Neural progenitor cell (in vitro differentiated cells): ENCODE measurements around the gene GRIN3B. TPM values are rescaled to one million over a fixed set of nuclear protein-coding genes. Genes with fewer than 3 reads are reported as not detected.
A peak's percentile ranks its signal among the peaks of the same experiment; 100 is the strongest.

Experiments
- DNase-seq: peaks from one replicate; pipeline ENCODE4 v3.0.0-alpha.2; 2016; ENCODE audit warnings: low spot score
- H2AFZ ChIP-seq: fragments of 200-600 bp; sonication (generic); replicated peaks from 2 replicates; pipeline ENCODE4 v1.6.1; 2016; ENCODE audit warnings: antibody characterized with exemption
- H3F3A ChIP-seq: fragments of 200-600 bp; sonication (generic); 2 replicates; pipeline ENCODE4 v1.6.1; 2016; ENCODE audit warnings: antibody characterized with exemption, low read depth
- H3K27ac ChIP-seq: fragments of 200-600 bp; sonication (generic); 2 replicates; pipeline ENCODE4 v1.5.1; 2016; ENCODE audit warnings: mild to moderate bottlenecking
- H3K27me3 ChIP-seq: fragments of 200-600 bp; sonication (generic); 2 replicates; pipeline ENCODE4 v1.6.1; 2016; ENCODE audit warnings: mild to moderate bottlenecking, moderate library complexity
- H3K36me3 ChIP-seq: fragments of 200-600 bp; sonication (generic); 2 replicates; pipeline ENCODE4 v1.5.1; 2016
- H3K4me1 ChIP-seq: fragments of 200-600 bp; sonication (generic); 2 replicates; pipeline ENCODE4 v1.6.1; 2016; ENCODE audit warnings: mixed run types
- H3K4me2 ChIP-seq: fragments of 200-600 bp; sonication (generic); 2 replicates; pipeline ENCODE4 v1.6.1; 2016
- H3K4me3 ChIP-seq: fragments of 200-600 bp; sonication (generic); 2 replicates; pipeline ENCODE4 v1.5.1; 2016
- H3K79me2 ChIP-seq: fragments of 200-600 bp; sonication (generic); 2 replicates; pipeline ENCODE4 v1.6.1; 2016; ENCODE audit warnings: low read depth
- H3K9ac ChIP-seq: fragments of 200-600 bp; sonication (generic); 2 replicates; pipeline ENCODE4 v1.6.1; 2016
- H3K9me3 ChIP-seq: fragments of 200-600 bp; sonication (generic); 2 replicates; pipeline ENCODE4 v1.5.1; 2016; ENCODE audit warnings: low read depth
- H4K20me1 ChIP-seq: fragments of 200-600 bp; sonication (generic); 2 replicates; pipeline ENCODE4 v1.6.1; 2016; ENCODE audit warnings: low read depth
- H3K27ac Mint-ChIP-seq: 3 replicates; pipeline ENCODE4 v1.8.0; 2021; ENCODE audit warnings: mixed read lengths
- H3K27me3 Mint-ChIP-seq: 2 replicates; pipeline ENCODE4 v1.8.0; 2022; ENCODE audit warnings: low read depth, mild to moderate bottlenecking, inconsistent platforms, moderate library complexity, mixed read lengths; ENCODE audit not compliant: insufficient read depth
- H3K36me3 Mint-ChIP-seq: 3 replicates; pipeline ENCODE4 v1.8.0; 2021; ENCODE audit warnings: mixed read lengths
- H3K4me1 Mint-ChIP-seq: 3 replicates; pipeline ENCODE4 v1.8.0; 2021; ENCODE audit warnings: mixed read lengths
- H3K4me3 Mint-ChIP-seq: 3 replicates; pipeline ENCODE4 v1.8.0; 2021; ENCODE audit warnings: mild to moderate bottlenecking, moderate library complexity, mixed read lengths
- H3K9me3 Mint-ChIP-seq: 3 replicates; pipeline ENCODE4 v1.8.0; 2020; ENCODE audit warnings: mixed read lengths
- CTCF ChIP-seq: fragments of 200-600 bp; sonication (generic); IDR thresholded peaks from 2 replicates; pipeline ENCODE4 v1.5.1; 2017; ENCODE audit warnings: antibody characterized with exemption, mild to moderate bottlenecking
- EZH2 ChIP-seq: fragments of 200-600 bp; sonication (generic); IDR thresholded peaks from 2 replicates; pipeline ENCODE4 v1.6.1; 2017; ENCODE audit warnings: antibody characterized with exemption, mild to moderate bottlenecking, moderate library complexity
- EZH2phosphoT487 ChIP-seq: fragments of 200-600 bp; sonication (generic); IDR thresholded peaks from 2 replicates; pipeline ENCODE4 v1.6.1; 2017; ENCODE audit warnings: antibody characterized with exemption
- total RNA-seq: library from RNA; depleted of rRNA; stranded (reverse); fragments of >200 nt; gene quantifications from 2 replicates; pipeline ENCODE4 v1.2.3, GENCODE V29; 2015; ENCODE audit warnings: low replicate concordance

The GRIN3B gene
- total RNA-seq, 1 donor from 2014 or later, result 5.9 TPM

- Histone ChIP-seq H3K9me3 (no peaks in the 10 kb centered on the region), H3K79me2 (peaks cover 13% of the 10 kb centered on the region), H3K4me2 (no peak overlapping the region), H3F3A (peaks cover 28% of the 10 kb centered on the region), H2AFZ (no peak overlapping the region), H3K9ac (no peak overlapping the region), H3K27me3 (no peaks in the 10 kb centered on the region), H3K4me1 (peaks cover 4% of the 10 kb centered on the region), H4K20me1 (peaks cover 10% of the 10 kb centered on the region), H3K27ac (no peak overlapping the region), H3K36me3 (no peaks in the 10 kb centered on the region), H3K4me3 (no peak overlapping the region)
- DNase-seq, result no peak
- Mint-ChIP-seq H3K27me3 (peaks cover 8% of the 10 kb centered on the region), H3K4me3 (no peak overlapping the region), H3K27ac (no peak overlapping the region), H3K9me3 (no peaks in the 10 kb centered on the region), H3K4me1 (peaks cover 5% of the 10 kb centered on the region), H3K36me3 (peaks cover 11% of the 10 kb centered on the region)
- TF ChIP-seq EZH2 (no peak), CTCF (no peak), EZH2phosphoT487 (no peak)
These were observed 12.1 kb upstream of the GRIN3B start for GRCh38 chr19:988081-988480.

- Histone ChIP-seq H3K27ac (no peak overlapping the region), H3K36me3 (no peaks in the 10 kb centered on the region), H3K4me2 (no peak overlapping the region), H3K79me2 (peaks cover 13% of the 10 kb centered on the region), H3K9ac (no peak overlapping the region), H2AFZ (no peak overlapping the region), H3K4me1 (peaks cover 4% of the 10 kb centered on the region), H3K9me3 (no peaks in the 10 kb centered on the region), H4K20me1 (peaks cover 10% of the 10 kb centered on the region), H3K27me3 (no peaks in the 10 kb centered on the region), H3F3A (peaks cover 24% of the 10 kb centered on the region), H3K4me3 (no peak overlapping the region)
- TF ChIP-seq EZH2 (no peak), EZH2phosphoT487 (no peak), CTCF (no peak)
- peaks cover 8% of the 10 kb centered on the region for H3K27me3 Mint-ChIP-seq
- no peak overlapping the region for H3K27ac Mint-ChIP-seq
- peaks cover 11% of the 10 kb centered on the region for H3K36me3 Mint-ChIP-seq
- no peak overlapping the region for H3K4me3 Mint-ChIP-seq
- peaks cover 5% of the 10 kb centered on the region for H3K4me1 Mint-ChIP-seq
- DNase-seq, result no peak
- no peaks in the 10 kb centered on the region for H3K9me3 Mint-ChIP-seq
These were observed 11.7 kb upstream of the GRIN3B start for GRCh38 chr19:988510-988909.

- peaks cover 5% of the 10 kb centered on the region for H3K4me1 Mint-ChIP-seq
- H3K27me3 Mint-ChIP-seq, result peaks cover 8% of the 10 kb centered on the region
- DNase-seq, result no peak
- no peak overlapping the region for H3K4me3 Mint-ChIP-seq
- Histone ChIP-seq H3K9me3 (no peaks in the 10 kb centered on the region), H3K79me2 (peaks cover 13% of the 10 kb centered on the region), H3F3A (peaks cover 19% of the 10 kb centered on the region), H3K27me3 (no peaks in the 10 kb centered on the region), H4K20me1 (peaks cover 13% of the 10 kb centered on the region), H2AFZ (no peak overlapping the region), H3K27ac (no peak overlapping the region), H3K4me3 (no peak overlapping the region), H3K4me1 (peaks cover 4% of the 10 kb centered on the region), H3K9ac (no peak overlapping the region), H3K4me2 (no peak overlapping the region), H3K36me3 (no peaks in the 10 kb centered on the region)
- H3K9me3 Mint-ChIP-seq, result no peaks in the 10 kb centered on the region
- TF ChIP-seq CTCF (peak; percentile 39), EZH2phosphoT487 (no peak)
- peaks cover 11% of the 10 kb centered on the region for H3K36me3 Mint-ChIP-seq
- no peak overlapping the region for H3K27ac Mint-ChIP-seq
These were observed 10.7 kb upstream of the GRIN3B start for GRCh38 chr19:989381-990081.
